Smooth muscle cell (in vitro differentiated cells): ENCODE data around the gene MXD1. TPM values are rescaled to one million over a fixed set of nuclear protein-coding genes. Genes with fewer than 3 reads are reported as not detected.

Experiments
- DNase-seq: peaks from one replicate; lab custom pipeline; 2025; ENCODE audit not compliant: unreplicated experiment; lab: John Stamatoyannopoulos, UW
- H2AFZ ChIP-seq: fragments of 200-600 bp; sonication (generic); 2 replicates; pipeline ENCODE4 v1.6.0; 2016; ENCODE audit warnings: antibody characterized with exemption, low read depth, mild to moderate bottlenecking
- H3F3A ChIP-seq: fragments of 200-600 bp; sonication (generic); 2 replicates; pipeline ENCODE4 v1.6.0; 2017; ENCODE audit warnings: antibody characterized with exemption, low read depth
- H3K27ac ChIP-seq: fragments of 200-600 bp; sonication (generic); 2 replicates; pipeline ENCODE4 v1.5.1; 2016; ENCODE audit warnings: low read depth, mild to moderate bottlenecking
- H3K27me3 ChIP-seq: fragments of 200-600 bp; sonication (generic); 2 replicates; pipeline ENCODE4 v1.6.1; 2016; ENCODE audit warnings: low read depth, mild to moderate bottlenecking
- H3K36me3 ChIP-seq: fragments of 200-600 bp; sonication (generic); 2 replicates; pipeline ENCODE4 v1.5.1; 2016; ENCODE audit warnings: low read depth
- H3K4me1 ChIP-seq: fragments of 200-600 bp; sonication (generic); 2 replicates; pipeline ENCODE4 v1.5.1; 2016; ENCODE audit warnings: low read depth
- H3K4me2 ChIP-seq: fragments of 200-600 bp; sonication (generic); 2 replicates; pipeline ENCODE4 v1.6.0; 2016; ENCODE audit warnings: mild to moderate bottlenecking
- H3K4me3 ChIP-seq: fragments of 200-600 bp; sonication (generic); 2 replicates; pipeline ENCODE4 v1.5.1; 2016; ENCODE audit warnings: mild to moderate bottlenecking
- H3K79me2 ChIP-seq: fragments of 200-600 bp; sonication (generic); 2 replicates; pipeline ENCODE4 v1.6.0; 2016; ENCODE audit warnings: low read depth, mild to moderate bottlenecking
- H3K9ac ChIP-seq: fragments of 200-600 bp; sonication (generic); 2 replicates; pipeline ENCODE4 v1.6.0; 2016; ENCODE audit warnings: low read depth
- H3K9me3 ChIP-seq: fragments of 200-600 bp; sonication (generic); replicated peaks from 2 replicates; pipeline ENCODE4 v1.5.1; 2016; ENCODE audit warnings: low read depth
- H4K20me1 ChIP-seq: fragments of 200-600 bp; sonication (generic); 2 replicates; pipeline ENCODE4 v1.6.0; 2016; ENCODE audit warnings: low read depth
- WGBS: methylation state at CpG from one replicate; pipeline ENCODE4 v1.1.7; 2016; ENCODE audit warnings: low lambda C conversion rate; 5-methylcytosine and 5-hydroxymethylcytosine counted together
- polyA plus RNA-seq: library from polyadenylated mRNA; unstranded; fragments of >200 nt; fragmentation: Nextera tagmentation; extraction: Ambion mirVana; gene quantifications from 2 replicates; pipeline ENCODE4 v1.2.1, GENCODE V29; 2016
- total RNA-seq: library from RNA; depleted of rRNA; stranded (reverse); fragments of >200 nt; gene quantifications from 2 replicates; pipeline ENCODE4 v1.2.3, GENCODE V29; 2014
- TF ChIP-seq, protein P1 (sequence below): fragments of 200-600 bp; sonication (generic); IDR thresholded peaks from 2 replicates; pipeline ENCODE4 v1.5.1; 2017; ENCODE audit warnings: borderline replicate concordance, mild to moderate bottlenecking, antibody characterized with exemption; ENCODE audit not compliant: insufficient read depth, poor library complexity, severe bottlenecking

Gene MXD1
- total and polyA plus RNA-seq, 2 experiments from 2014 or later: 7.9 to 10.2 TPM

DNA sequence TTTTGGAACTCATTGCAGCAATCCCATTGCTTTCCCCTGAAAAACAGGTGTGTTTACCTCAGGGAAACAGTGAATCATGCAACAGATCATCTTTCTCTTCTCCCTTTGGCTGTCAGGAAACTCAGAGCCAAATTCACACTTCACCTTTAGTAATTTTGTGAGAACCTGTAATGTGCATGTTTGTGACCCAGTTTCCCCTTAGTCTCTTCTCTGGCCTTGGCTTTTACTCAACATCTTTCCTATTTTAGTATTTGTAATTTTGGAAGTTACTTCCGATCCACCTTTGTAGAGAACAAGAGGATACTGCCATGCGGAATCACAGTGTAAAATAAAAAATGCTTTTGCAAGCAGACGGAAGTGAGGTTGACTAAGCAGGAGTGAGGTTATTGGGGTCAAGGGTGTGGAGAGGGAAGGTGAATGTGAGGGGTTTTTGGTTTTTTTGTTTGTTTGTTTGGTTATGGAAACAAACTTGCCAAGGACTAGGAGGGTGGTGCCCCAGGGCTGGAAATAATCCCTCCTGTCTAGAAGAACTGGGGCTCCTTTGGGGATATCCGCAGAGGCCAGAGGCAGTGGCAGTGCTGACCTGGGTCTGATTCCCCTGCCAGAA lies 32.5 kb downstream of the MXD1 start:
- TF ChIP-seq, protein P1, sequence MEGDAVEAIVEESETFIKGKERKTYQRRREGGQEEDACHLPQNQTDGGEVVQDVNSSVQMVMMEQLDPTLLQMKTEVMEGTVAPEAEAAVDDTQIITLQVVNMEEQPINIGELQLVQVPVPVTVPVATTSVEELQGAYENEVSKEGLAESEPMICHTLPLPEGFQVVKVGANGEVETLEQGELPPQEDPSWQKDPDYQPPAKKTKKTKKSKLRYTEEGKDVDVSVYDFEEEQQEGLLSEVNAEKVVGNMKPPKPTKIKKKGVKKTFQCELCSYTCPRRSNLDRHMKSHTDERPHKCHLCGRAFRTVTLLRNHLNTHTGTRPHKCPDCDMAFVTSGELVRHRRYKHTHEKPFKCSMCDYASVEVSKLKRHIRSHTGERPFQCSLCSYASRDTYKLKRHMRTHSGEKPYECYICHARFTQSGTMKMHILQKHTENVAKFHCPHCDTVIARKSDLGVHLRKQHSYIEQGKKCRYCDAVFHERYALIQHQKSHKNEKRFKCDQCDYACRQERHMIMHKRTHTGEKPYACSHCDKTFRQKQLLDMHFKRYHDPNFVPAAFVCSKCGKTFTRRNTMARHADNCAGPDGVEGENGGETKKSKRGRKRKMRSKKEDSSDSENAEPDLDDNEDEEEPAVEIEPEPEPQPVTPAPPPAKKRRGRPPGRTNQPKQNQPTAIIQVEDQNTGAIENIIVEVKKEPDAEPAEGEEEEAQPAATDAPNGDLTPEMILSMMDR: no peak
- no peak overlapping the region for H3K4me2 ChIP-seq
- H3K4me3 ChIP-seq: no peak overlapping the region
- H3K9me3 ChIP-seq: no peaks in the 10 kb centered on the region
- H3K27ac ChIP-seq: no peak overlapping the region
- no peaks in the 10 kb centered on the region for H3K4me1 ChIP-seq
- DNase-seq: no peak
- no peaks in the 10 kb centered on the region for H3F3A ChIP-seq
- no peak overlapping the region for H3K9ac ChIP-seq
- no peaks in the 10 kb centered on the region for H3K36me3 ChIP-seq
- H3K27me3 ChIP-seq: no peaks in the 10 kb centered on the region
- H3K79me2 ChIP-seq: no peaks in the 10 kb centered on the region
- 91% methylated on average over 4 of the region's 4 CpGs for WGBS
- no peaks in the 10 kb centered on the region for H4K20me1 ChIP-seq
- no peak overlapping the region for H2AFZ ChIP-seq

DNA sequence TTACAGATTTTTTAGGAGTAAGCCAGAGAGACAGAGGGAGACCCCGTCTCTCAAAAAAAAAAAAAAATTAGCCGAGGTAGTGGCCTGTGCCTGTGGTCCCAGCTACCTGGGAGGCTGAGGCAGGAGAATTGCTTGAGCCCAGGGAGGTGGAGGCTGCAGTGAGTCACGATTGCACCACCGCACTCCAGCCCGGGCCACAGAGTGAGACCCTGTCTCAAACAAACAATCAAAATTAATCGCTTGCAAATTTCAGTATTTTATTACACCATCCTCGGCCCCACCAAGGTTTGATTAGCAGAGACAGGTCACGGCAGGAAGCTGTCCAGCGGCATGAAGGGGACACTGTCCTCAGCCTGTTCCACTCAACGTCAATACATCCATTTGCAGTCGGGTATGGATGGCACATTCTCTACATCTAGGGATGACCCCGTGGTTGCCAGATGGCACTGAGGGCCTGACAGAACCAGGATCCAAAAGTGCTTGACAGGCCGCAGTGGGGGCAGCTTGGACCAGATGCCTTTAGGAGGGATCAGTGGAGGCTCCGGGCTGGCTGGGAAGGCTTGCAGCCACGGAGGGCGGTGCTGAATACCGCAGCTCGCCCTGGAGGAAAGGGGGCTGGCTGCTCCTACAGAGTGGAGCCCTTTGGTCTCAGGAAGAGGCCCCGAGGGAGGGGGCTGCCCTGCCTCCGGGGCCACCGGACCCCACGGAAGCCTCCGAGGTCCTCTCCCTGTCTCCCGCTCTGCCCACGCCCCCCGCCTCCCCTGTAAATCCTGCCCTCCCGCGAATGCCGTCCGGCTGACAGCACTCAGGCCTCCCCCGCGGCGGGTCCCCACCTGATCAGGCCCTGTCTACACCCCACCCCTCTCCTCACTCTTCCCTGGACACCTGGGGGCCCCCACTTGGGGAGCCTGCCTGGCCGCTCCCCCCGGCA lies 33.4 kb downstream of the MXD1 start:
- Histone ChIP-seq H3K9ac (no peak overlapping the region), H3K36me3 (no peaks in the 10 kb centered on the region), H3K4me2 (no peak overlapping the region), H3K27ac (no peak overlapping the region), H2AFZ (no peak overlapping the region), H3K79me2 (no peaks in the 10 kb centered on the region), H3K27me3 (no peaks in the 10 kb centered on the region), H3K9me3 (no peaks in the 10 kb centered on the region), H3K4me1 (no peaks in the 10 kb centered on the region), H4K20me1 (no peaks in the 10 kb centered on the region), H3K4me3 (no peak overlapping the region), H3F3A (no peaks in the 10 kb centered on the region)
- no peak for DNase-seq
- 69% methylated on average over 20 of the region's 35 CpGs for WGBS
- TF ChIP-seq, protein P1: no peak

DNA sequence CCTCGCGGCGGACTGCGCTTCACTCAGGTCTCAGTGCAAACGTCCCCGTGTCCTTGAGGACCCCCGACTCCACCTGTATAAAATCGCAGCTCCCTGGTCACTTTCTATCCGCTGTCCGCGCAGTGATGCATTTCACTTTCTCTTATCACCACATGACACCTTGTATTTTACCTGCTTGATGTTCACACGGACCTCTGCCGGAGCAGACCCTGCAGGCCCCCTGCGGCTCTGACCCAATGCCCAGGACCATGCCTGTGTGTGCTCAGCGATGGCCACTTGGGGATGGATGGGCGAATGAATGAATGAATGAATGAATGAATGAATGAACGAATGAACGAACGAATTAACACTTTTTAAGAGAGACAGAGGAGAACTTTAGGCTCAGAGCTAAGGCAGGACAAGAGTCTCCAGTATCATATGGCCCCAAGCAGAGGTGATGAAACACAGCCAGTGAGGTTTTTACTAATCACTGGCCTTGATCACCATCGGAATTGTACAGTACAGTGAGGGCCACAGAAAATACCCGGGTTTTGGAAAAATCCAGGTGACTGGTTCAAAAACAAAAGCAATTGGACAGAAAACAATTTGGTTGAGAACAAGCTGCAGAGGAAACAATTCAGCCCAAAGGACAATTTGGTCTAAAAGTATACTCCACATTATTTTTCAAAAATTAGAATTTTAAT lies 34.2 kb downstream of the MXD1 start:
- no peak overlapping the region for H3K4me2 ChIP-seq
- H2AFZ ChIP-seq: no peak overlapping the region
- H3K27me3 ChIP-seq: no peaks in the 10 kb centered on the region

More for the DNA sequence above, 34.2 kb downstream of the MXD1 start:
- Histone ChIP-seq H3K27ac (no peak overlapping the region), H3K4me3 (no peak overlapping the region), H3K79me2 (no peaks in the 10 kb centered on the region), H3K9ac (no peak overlapping the region), H3K4me1 (no peaks in the 10 kb centered on the region), H4K20me1 (no peaks in the 10 kb centered on the region), H3K36me3 (no peaks in the 10 kb centered on the region), H3K9me3 (no peaks in the 10 kb centered on the region), H3F3A (no peaks in the 10 kb centered on the region)
- no peak for DNase-seq
- WGBS: 95% methylated on average over 21 of the region's 21 CpGs
- TF ChIP-seq, protein P1: no peak
